Measurements from ENCODE around the gene LDLRAD3. TPM values are rescaled to one million over a fixed set of nuclear protein-coding genes. Genes with fewer than 3 reads are reported as not detected.
A peak's percentile ranks its signal among the peaks of the same experiment; 100 is the strongest.

Gene LDLRAD3
- total RNA-seq, 3 donors from 2014 or later: 1.0 to 8.1 (median 2.0) TPM

- peak in 1 of 3 donors; percentile 4 for DNase-seq
- ATAC-seq: no peak
- Histone ChIP-seq H3K4me1 (ENCODE audit: low read depth) (no peaks in the 10 kb centered on the region), H3K4me3 (no peak overlapping the region), H3K36me3 (ENCODE audit: low read depth) (no peaks in the 10 kb centered on the region), H3K9me3 (no peaks in the 10 kb centered on the region)
- TF ChIP-seq, protein P1, sequence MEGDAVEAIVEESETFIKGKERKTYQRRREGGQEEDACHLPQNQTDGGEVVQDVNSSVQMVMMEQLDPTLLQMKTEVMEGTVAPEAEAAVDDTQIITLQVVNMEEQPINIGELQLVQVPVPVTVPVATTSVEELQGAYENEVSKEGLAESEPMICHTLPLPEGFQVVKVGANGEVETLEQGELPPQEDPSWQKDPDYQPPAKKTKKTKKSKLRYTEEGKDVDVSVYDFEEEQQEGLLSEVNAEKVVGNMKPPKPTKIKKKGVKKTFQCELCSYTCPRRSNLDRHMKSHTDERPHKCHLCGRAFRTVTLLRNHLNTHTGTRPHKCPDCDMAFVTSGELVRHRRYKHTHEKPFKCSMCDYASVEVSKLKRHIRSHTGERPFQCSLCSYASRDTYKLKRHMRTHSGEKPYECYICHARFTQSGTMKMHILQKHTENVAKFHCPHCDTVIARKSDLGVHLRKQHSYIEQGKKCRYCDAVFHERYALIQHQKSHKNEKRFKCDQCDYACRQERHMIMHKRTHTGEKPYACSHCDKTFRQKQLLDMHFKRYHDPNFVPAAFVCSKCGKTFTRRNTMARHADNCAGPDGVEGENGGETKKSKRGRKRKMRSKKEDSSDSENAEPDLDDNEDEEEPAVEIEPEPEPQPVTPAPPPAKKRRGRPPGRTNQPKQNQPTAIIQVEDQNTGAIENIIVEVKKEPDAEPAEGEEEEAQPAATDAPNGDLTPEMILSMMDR (IDR thresholded peaks at IDR 0.05): no peak
- intact Hi-C loops (cut with DNase I, micrococcal nuclease): no loop called here
Observed at GRCh38 chr11:35983981-35984380, 40.1 kb downstream of the LDLRAD3 start.

DNA sequence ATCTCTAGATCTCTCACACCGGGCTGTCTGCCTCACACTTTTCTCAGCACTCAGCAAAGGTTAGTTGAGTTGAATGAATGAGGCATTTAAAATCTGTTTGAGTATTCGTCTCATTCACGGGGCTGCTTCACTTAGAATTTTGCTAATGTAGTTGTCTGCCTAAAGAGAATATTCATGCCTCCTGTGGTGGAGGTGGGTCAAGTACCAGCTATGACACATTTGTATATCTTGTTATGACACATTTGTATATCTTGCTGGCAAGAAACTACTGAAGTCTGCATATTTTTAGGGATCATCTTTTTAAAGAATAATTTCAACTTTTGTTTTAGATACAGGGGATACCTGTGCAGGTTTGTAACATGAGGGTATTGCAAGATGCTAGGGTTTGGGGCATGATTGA is 43.1 kb downstream of the LDLRAD3 start:
- DNase-seq (no peak), ATAC-seq (no peak)
- intact Hi-C loops (cut with DNase I, micrococcal nuclease): no loop called here
- no peaks in the 10 kb centered on the region for H3K9me3 ChIP-seq
- no peaks in the 10 kb centered on the region for H3K4me1 ChIP-seq (ENCODE audit: low read depth)
- TF ChIP-seq, protein P1 (IDR thresholded peaks at IDR 0.05): no peak
- no peaks in the 10 kb centered on the region for H3K36me3 ChIP-seq (ENCODE audit: low read depth)
- H3K4me3 ChIP-seq: no peak overlapping the region

- Histone ChIP-seq H3K9me3 (no peaks in the 10 kb centered on the region), H3K36me3 (ENCODE audit: low read depth) (no peaks in the 10 kb centered on the region), H3K4me3 (no peak overlapping the region), H3K4me1 (ENCODE audit: low read depth) (no peaks in the 10 kb centered on the region)
- ATAC-seq (no peak), DNase-seq (no peak)
- TF ChIP-seq, protein P1 (IDR thresholded peaks at IDR 0.05): no peak
- intact Hi-C loops (cut with DNase I, micrococcal nuclease): no loop called here
Observed at GRCh38 chr11:35990170-35990569, 46.3 kb downstream of the LDLRAD3 start.

DNA sequence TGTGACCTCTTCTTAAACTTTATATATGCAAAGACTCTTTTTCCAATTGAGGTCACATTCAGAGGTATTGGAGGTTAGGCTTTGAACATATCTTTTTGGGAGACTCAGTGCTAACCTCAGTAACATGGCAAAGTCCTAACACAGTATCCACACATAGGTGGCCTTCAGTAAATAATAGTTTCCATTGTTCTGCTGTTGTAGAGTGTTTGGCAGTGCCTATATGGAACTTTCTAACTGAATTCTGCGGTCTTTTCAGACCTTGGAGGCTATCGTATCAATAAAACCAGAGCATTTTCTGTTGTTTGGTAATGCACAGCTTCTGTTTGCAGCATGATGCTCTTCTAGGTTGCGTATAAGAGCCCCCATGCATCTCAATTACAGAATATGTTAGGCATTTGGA is 47.0 kb downstream of the LDLRAD3 start:
- intact Hi-C loops (cut with DNase I, micrococcal nuclease): no loop called here
- TF ChIP-seq, protein P1 (IDR thresholded peaks at IDR 0.05): no peak
- no peak for ATAC-seq
- H3K4me3 ChIP-seq: no peak overlapping the region
- DNase-seq: no peak
- H3K9me3 ChIP-seq: no peaks in the 10 kb centered on the region
- H3K4me1 ChIP-seq (ENCODE audit: low read depth): no peaks in the 10 kb centered on the region
- H3K36me3 ChIP-seq (ENCODE audit: low read depth): no peaks in the 10 kb centered on the region

GRCh38 chr11:35992548-35992947 is 48.7 kb downstream of the LDLRAD3 start:
- ATAC-seq: no peak
- no peaks in the 10 kb centered on the region for H3K4me1 ChIP-seq (ENCODE audit: low read depth)
- TF ChIP-seq, protein P1 (IDR thresholded peaks at IDR 0.05): no peak
- H3K36me3 ChIP-seq (ENCODE audit: low read depth): no peaks in the 10 kb centered on the region
- no peaks in the 10 kb centered on the region for H3K9me3 ChIP-seq
- no peak overlapping the region for H3K4me3 ChIP-seq
- intact Hi-C loops (cut with DNase I, micrococcal nuclease): no loop called here
- no peak for DNase-seq

DNA sequence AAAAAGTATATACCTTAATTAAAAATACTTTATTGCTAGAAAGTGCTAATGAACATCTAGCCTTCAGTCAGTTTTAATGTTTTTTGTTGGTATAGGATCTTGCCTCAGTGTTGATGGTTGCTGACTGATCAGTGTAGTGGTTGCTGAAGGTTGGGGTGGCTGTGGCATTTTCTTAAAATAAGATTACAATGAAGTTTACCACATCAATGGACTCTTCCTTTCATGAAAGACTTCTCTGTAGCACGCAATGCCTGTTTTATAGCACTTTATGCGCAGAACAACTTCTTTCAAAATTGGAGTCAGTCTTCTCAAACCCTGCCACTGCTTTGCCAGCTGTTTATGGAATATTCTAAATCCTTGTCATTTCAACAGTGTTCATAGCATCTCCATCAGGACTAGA is 50.6 kb downstream of the LDLRAD3 start:
- Histone ChIP-seq H3K4me1 (ENCODE audit: low read depth) (no peaks in the 10 kb centered on the region), H3K9me3 (no peaks in the 10 kb centered on the region), H3K36me3 (ENCODE audit: low read depth) (no peaks in the 10 kb centered on the region), H3K4me3 (no peak overlapping the region)
- DNase-seq: no peak
- TF ChIP-seq, protein P1 (IDR thresholded peaks at IDR 0.05): no peak
- no peak for ATAC-seq
- intact Hi-C loops (cut with DNase I, micrococcal nuclease): no loop called here
